Measurements from ENCODE around the gene FYCO1.

DNA sequence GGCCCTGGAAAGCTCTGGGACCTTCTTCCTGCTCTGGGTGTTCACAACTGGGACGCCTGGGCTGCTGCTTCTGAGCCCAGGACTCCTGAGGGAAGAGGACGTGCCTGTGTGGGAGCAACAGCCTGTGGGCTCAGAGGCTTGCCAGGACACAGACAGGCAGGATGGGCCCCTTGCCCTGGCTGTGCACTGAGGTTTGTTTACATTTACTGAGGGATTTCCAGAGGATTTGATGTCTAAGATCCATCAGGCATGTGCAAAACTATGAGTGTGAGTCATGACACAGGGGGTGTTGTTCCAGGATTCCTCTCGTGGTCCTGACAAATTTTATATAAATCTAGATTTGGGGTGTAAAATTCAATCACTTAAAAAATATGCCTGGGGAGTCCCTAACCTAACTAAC, 98.7 kb downstream of the FYCO1 start:
- TF ChIP-seq EZH2 (IDR thresholded peaks at IDR 0.05; ENCODE audit: low read length, unreplicated experiment), result no peak
- TF ChIP-seq, protein P1, sequence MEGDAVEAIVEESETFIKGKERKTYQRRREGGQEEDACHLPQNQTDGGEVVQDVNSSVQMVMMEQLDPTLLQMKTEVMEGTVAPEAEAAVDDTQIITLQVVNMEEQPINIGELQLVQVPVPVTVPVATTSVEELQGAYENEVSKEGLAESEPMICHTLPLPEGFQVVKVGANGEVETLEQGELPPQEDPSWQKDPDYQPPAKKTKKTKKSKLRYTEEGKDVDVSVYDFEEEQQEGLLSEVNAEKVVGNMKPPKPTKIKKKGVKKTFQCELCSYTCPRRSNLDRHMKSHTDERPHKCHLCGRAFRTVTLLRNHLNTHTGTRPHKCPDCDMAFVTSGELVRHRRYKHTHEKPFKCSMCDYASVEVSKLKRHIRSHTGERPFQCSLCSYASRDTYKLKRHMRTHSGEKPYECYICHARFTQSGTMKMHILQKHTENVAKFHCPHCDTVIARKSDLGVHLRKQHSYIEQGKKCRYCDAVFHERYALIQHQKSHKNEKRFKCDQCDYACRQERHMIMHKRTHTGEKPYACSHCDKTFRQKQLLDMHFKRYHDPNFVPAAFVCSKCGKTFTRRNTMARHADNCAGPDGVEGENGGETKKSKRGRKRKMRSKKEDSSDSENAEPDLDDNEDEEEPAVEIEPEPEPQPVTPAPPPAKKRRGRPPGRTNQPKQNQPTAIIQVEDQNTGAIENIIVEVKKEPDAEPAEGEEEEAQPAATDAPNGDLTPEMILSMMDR (conservative IDR thresholded peaks at IDR 0.05; ENCODE audit: low read depth, low read length), result no peak
- no peak for TF ChIP-seq EZH2phosphoT487 (IDR thresholded peaks at IDR 0.05; ENCODE audit: borderline replicate concordance, low read length)

Measured in PC-3 (cell line).